Right ventricle myocardium inferior (tissue), 1 donor: Measurements from ENCODE around the gene KRT7. TPM values are rescaled to one million over a fixed set of nuclear protein-coding genes. Genes with fewer than 3 reads are reported as not detected.

Experiments used
- ATAC-seq: fragments of 200-7000 bp; cut with Tn5 transposase; one replicate; pipeline ENCODE4 v1.9.1; 2020; ENCODE audit warnings: mild to moderate bottlenecking, moderate library complexity
- DNase-seq: peaks from one replicate; pipeline ENCODE4 v3.0.0; 2021; ENCODE audit errors: missing footprints
- intact Hi-C: fragments of 100-400 bp; cut with DNase I; formaldehyde crosslinking; loops from one replicate; pipeline ENCODE4 v1.11.0; 2022
- total RNA-seq: library from RNA; stranded (reverse); fragmentation: NEBNext Ultra II Directional; extraction: Animal tissue kit (Norgen Biotek cat#: 25700); gene quantifications from one replicate; pipeline ENCODE4 v1.2.1, GENCODE V29; 2021
- donor health status: DM: no; HTN: yes; CAD: no; lungs with severe emphysema.

Gene KRT7
- total RNA-seq, 1 donor from 2014 or later: not detected

DNA sequence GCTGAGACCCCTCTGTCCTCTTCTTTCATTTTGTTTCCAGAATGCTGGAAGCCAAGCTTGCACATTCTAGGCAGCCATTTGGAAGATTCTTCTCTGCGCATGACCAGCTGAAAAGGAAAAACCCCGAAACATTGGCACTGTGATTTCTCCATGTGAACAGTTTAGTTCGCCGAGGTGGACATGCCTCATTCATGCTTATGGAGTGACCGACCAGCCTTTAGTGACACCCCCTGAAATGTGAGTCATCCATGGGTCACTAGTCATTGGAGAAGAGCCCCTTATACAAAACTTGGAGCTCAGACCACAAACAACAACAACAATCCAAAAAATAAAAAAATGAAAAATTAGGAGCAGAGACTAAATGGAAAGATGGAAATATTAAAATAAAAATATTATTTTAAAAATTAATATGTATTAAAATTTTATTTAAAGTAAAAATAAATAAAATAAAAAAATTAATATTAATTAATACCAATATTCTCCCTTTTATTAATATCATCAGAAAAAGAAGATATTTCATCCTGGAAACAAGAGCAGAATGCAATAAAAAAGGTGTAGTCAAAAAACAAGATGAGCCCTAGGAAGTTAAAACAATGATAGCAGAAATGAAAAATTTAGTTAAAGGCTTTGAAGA lies 9.5 kb upstream of the KRT7 start:
- no peak for ATAC-seq
- no peak for DNase-seq
- intact Hi-C loops: no loop called here

DNA sequence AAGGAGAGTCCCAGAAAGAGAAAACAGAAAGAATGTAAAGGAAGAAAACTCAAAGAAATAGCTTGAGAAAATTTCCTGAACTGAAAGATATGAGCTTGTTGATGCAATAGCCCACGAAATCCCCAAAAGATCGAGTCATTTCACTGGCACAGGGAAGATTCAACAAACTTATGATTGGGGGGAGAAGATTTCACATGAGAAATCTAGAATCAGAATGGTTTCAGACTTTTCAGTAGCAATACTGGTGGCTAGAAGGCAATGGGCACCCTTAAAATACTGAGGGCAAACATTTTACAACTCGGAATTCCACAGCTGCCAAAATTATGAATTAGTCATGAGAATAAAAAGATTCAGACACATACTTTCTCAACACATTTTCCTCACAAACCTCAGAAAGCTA lies 8.9 kb upstream of the KRT7 start:
- intact Hi-C loops: no loop called here
- no peak for ATAC-seq
- DNase-seq: no peak

GRCh38 chr12:52225752-52226151 lies 7.3 kb upstream of the KRT7 start:
- no peak for DNase-seq

GRCh38 chr12:52226446-52226845 lies 6.6 kb upstream of the KRT7 start:
- intact Hi-C loops: no loop called here
- ATAC-seq (no peak), DNase-seq (no peak)

More at GRCh38 chr12:52225752-52226151, 7.3 kb upstream of the KRT7 start:
- ATAC-seq: no peak
- intact Hi-C loops: no loop called here

- intact Hi-C loops: no loop called here
- ATAC-seq: no peak
- no peak for DNase-seq
These were observed 5.4 kb upstream of the KRT7 start for GRCh38 chr12:52227606-52228166.

DNA sequence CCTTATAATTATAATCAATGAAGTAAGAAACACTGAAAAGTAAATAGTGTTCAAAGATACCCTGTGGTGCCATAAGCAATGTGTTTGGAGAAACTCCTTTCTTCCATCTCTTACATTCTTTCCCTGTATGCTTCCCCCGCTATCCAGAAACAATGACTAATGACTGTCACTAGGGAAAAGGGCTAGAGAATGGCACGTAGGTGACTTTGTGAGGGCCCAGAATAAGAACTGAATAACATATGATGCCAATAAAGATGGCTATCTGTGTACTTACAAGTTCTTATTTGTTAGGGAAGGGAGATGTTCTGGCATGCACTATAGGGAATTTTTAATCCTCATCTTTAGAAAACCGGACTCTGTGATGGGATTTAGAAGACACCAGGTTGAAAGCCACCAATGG lies 4.7 kb upstream of the KRT7 start:
- intact Hi-C loops: no loop called here

GRCh38 chr12:52228931-52229330 lies 4.1 kb upstream of the KRT7 start:
- intact Hi-C loops: no loop called here
- no peak for DNase-seq

More for the DNA sequence above, 4.7 kb upstream of the KRT7 start:
- DNase-seq: no peak
- no peak for ATAC-seq

DNA sequence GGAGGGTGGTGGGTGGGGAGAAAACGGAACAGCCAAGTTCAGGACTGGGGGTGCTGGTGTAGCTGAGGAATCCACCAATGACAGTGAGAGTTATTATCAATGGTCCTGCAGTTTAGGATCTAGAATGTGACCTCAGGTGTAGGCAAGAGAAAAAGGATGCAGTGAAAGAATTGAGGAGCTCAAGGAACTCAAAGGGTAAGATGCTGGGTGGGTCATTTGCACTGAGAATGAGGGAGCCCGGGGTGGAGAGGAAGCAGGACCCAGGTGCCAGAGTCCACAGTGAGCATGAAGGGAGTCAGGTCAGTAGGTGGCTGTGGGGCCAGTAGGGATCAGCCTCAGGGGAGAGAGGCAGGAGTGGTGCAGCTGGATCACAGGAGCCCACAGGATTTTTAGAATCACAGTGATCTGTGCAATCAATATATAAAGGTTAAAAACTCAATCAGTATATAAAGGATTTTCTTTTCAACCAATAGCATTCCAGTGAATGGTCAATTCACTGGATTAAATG lies 3.2 kb upstream of the KRT7 start:
- ATAC-seq: no peak
- intact Hi-C loops: no loop called here
- no peak for DNase-seq

More at GRCh38 chr12:52228931-52229330, 4.1 kb upstream of the KRT7 start:
- no peak for ATAC-seq

DNA sequence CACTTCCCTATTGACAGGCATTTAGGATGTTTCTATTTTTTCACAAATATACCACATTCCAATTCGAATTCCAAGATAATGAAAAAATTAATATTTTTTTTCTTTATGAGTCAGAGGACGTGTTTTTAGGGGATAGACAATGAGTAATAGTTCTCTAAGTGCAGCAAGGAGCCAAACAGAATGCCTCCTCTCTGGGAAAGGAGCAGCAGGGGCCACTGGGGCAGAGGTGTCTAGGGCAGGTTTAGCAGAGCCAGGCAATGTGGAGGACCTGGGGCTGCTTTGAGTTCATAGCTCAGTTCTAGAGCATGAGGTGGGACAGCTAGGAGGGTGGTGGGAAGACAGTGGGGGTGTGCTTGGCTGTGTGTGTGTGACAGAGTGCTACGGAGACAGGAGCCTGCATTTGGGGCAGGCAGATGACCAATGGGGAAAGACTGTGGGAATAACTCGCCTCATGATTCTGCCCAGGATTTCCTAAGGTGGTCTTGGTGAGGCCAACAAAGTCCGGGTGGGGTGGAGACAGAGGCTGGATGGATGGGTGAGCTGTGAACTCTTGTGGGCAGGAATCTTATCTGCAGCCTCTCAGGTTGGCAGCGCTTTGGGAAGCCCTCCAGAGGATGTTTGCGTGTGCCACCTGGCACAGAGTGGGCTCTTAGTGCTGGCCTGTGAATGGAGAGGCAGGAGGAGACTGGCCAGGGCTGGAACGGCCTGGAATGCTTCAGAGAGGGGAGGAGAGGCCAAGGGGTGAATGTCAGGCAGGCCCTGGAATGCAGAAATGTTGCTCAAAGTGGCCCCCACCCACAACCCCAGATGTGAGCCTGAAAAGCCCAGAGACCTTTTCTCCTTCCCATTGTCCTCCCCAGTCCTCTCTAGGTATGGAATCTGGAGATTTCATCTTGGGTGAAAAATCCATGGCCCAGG lies 2.4 kb upstream of the KRT7 start:
- DNase-seq: no peak
- ATAC-seq: peak; percentile 90
- intact Hi-C loops: no loop called here

DNA sequence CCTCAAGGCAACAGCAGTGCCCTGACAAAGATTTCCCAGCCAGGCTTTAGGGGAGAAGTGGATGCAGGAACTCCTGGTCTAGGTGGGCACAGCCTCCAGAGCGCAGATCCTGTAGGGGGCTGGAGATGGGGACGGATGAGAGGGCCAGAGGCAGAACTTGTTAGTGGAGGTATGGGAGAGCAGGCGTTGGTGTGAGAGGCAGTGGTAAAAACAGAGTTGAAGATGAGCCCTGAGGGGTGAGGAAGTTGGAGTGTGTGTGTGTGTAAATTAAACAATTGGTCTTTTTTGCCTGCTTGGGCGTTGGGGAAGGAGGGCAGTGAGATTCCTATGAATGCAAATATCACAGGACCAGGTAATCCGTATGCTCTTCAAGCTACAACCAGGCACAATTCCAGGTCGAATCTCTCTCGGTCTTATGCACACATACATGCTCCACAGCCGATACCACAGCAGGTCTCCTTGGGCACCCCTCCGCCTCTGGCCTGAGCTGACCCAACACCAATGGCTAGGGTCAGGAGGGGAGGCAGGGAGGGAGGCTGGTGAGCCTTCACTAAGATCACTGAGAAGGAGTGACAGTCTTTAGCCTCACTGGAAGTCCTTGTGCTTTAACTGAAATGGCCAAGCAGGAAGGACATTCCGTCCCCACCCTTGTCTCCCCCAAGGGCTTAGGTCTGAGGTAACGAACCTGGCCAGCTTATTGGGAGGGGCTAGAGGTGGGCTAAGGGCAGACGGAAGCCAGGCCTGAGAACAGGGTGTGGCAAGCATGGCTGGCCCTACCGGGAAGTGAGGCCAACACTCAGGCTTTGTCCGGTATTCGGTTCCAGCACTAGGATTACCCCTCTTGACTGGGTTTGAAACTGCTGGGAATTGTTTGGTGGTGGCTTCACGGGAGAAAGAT lies 1.5 kb upstream of the KRT7 start:
- intact Hi-C loops: no loop called here
- no peak for DNase-seq
- peak; percentile 17 for ATAC-seq

GRCh38 chr12:52232203-52232673 lies 805 bp upstream of the KRT7 start:
- DNase-seq (no peak), ATAC-seq (no peak)
- intact Hi-C loops: no loop called here

DNA sequence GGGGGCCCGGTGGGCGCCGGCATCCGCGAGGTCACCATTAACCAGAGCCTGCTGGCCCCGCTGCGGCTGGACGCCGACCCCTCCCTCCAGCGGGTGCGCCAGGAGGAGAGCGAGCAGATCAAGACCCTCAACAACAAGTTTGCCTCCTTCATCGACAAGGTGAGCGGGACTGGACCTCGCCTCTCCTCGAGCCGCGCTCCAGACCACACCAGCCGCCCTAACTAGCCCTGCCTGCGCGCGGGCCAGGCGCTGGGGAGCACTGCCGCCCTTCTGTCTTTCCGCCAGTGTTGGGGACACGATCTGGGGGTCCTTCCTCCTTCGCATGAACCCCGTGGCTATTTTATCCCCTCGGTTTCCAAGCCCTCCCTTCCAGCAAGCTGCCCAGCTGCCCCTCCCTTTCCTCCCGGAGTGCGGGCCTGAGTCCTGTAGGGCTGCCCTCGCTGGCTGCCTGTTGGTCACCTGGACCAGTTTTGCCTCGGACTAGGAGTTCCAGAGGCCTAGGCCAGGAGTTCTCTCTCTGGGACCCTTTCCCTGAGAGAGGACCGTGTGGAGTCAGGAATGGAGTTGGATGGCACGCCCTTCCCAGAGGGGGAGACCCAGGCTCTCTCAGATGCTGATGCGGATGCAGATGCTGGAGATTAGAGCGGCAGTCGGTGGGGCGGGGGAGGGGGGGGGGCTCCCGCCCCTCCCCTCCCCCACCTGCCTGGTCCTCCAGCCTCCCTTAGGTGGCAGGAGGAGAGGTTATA lies 592 bp downstream of the KRT7 start:
- DNase-seq: no peak
- no peak for ATAC-seq

GRCh38 chr12:52234223-52234810 lies 1.3 kb downstream of the KRT7 start:
- intact Hi-C loops: no loop called here
- ATAC-seq (no peak), DNase-seq (no peak)

More for the DNA sequence above, 592 bp downstream of the KRT7 start:
- intact Hi-C loops: no loop called here

GRCh38 chr12:52235001-52235764 lies 2.1 kb downstream of the KRT7 start:
- no peak for DNase-seq
- no peak for ATAC-seq

DNA sequence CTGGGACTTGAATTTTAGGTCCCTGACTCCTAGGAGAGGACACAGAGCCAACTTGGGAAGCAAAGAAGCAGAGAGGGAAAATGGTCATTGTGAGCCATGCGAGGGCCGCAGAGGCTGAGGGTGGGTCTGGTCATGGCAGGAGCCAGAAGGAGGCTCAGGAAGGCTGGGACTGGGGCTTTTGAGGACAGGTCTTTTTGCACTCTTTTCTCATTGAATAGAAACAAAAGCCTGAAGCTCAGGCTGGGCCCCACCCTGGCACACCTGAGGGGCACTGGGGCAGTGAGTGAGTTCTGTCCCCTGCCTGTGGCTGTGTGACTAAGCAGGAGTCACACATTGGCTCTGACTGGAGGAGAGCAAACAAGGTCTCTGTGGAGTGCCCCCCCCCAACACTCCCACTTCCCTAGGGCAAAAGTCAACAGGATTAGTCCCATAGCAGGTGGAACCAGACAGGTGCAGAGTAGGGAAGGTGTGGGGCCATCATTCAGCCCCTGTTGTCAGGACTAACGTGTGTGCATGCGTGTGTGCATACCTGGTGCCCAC lies 2.8 kb downstream of the KRT7 start:
- intact Hi-C loops: no loop called here
- DNase-seq (no peak), ATAC-seq (no peak)

More at GRCh38 chr12:52235001-52235764, 2.1 kb downstream of the KRT7 start:
- intact Hi-C loops: no loop called here

DNA sequence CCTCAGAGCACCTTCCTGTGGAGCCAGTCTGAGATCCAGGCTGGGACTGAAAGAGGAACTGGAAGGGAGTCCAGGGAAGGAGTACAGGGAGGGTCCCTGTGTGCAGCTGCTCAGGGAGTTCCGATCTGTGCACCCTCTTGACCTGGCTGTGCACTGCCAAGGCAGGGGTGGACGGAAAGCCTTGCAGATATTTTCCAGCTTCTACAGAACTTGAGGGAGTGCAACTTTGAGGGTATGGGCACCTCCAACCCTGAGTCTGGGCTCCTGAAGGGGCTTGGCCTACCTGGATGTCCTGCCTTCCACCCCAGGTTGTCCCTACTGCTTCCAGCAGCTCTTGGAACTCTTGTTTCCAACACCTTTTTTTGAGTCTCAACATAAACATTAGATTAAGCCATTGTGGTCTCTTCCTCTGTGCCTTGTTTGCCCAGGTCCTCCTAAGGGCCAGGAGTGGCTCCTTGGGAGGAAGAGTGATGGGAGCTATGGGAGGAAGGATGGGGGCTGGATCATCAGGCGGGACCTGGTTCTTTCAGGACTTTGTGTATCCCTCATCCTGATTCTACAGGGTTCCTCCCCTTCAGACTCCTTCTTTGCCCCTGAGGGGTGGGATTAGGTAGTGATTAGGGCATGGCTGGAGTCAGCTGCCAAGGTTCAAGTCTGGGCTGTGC lies 3.5 kb downstream of the KRT7 start:
- ATAC-seq: no peak
- intact Hi-C loops: no loop called here
- no peak for DNase-seq
